Non-pigmented ciliary epithelial cell (primary cell): ENCODE data around the gene DOCK9.
"Not testable (repeated sequence)": the region's sequence is repeated elsewhere in the genome, so short reads cannot be mapped to it uniquely, and the experiment has no call there.

ENCODE experiments used
- DNase-seq: peaks from one replicate; pipeline ENCODE4 v3.0.0-alpha.2; 2010; ENCODE audit warnings: low read depth

Gene DOCK9

DNA sequence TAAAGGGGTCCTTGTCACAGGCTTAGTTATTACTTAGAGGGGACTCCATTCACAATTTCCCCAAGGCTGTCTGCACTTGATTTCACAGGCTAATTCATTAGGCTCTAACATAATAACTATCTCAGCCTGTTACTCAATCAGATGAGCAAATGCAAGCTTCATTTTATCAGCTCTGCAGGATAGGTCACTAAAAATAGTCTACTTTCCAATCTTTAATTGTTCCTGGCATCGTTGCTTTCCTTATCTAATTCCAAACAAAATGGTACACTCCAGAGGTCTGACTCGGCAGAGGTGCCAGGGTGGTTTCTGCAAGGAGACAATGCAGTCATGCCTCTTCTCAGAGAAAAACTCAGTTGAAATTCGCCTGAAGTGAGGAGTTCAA lies 155.6 kb downstream of the DOCK9 start:
- DNase-seq = peak; percentile 13

DNA sequence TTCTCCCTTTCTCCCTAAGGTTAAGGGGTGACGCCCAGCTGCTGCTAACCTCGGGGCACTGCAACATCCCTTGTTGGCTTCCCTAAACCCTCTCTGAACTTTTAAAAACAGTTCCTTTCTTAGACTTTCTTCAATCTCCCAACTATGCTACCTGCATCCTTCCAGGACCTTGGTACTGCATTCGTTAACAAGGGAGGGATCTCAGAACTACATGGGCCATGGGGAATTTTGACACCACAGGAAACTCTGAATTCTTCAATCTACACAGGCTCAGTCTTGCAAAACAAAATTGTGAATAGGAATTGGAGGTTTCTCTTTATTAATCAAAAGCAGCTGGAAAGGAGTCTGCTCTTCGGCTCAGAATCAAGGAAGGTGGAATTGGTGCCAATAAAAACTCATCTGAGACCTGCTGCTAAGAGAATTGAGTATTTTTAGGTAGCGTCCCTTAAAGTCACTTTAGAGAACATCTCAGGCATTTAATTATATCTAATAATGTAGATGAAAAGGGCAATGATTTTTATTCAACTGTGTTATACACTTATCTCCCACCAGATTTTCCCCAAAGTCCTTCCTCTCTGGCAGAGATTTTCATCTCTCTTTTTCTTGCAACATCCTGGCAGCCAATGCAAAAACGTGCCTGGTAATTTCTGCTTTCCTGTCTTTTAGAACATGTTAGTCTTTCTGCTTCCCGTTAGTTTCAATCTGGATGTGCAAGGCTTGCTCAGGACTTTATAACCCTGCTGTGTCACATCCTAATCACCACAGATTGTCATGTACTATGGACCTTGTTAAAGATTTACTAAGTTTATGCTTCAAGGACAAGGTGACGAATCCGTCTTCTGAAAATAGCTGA lies 156.3 kb downstream of the DOCK9 start:
- no peak for DNase-seq

DNA sequence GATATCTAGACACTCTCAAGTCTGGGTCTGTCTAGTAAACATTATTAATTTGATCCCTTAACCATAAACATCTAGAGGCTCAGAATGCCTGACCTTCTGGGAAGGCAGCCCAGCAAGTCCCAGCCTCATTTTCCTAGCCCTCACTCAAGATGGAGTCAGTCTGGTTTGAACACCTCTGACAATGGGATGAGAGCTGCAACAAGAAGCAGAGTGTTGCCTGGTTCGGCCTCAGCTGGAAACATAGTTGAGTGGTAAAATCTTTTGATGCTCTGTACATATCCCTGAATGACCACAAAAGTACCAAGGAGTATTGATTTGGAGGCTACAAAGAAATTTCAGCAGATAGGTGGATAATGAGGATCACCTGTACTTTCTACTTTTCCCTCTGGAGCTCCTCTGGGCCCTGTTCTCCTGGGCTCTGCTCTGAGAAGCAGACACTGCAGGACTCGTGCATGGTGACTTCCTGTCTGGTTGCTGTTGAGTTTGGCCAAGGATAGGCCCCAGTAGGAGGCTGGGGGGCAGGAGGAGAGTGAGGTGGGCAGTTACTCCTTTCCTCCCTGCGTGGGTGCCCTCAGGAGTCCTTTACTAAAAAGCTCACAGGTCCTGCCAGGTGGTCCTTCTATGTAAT lies 157.0 kb downstream of the DOCK9 start:
- no peak for DNase-seq

DNA sequence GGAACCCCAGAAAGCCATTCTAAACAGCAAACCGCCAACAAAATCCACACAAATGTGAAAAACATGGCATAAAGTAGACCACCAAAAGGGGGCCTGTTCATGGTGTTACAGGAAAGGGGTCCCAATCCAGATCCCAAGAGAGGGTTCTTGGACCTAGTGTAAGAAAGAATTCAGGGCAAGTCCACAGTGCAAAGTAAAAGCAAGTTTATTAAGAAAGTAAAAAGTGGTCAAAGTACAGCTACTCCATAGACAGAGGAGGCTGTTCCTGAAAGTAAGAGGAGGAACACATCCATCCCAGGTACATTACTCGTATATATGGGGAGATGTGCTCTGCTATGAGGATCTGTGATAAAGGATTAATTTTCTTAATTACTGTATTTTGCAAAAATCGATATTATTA lies 157.6 kb downstream of the DOCK9 start:
- DNase-seq = no peak

DNA sequence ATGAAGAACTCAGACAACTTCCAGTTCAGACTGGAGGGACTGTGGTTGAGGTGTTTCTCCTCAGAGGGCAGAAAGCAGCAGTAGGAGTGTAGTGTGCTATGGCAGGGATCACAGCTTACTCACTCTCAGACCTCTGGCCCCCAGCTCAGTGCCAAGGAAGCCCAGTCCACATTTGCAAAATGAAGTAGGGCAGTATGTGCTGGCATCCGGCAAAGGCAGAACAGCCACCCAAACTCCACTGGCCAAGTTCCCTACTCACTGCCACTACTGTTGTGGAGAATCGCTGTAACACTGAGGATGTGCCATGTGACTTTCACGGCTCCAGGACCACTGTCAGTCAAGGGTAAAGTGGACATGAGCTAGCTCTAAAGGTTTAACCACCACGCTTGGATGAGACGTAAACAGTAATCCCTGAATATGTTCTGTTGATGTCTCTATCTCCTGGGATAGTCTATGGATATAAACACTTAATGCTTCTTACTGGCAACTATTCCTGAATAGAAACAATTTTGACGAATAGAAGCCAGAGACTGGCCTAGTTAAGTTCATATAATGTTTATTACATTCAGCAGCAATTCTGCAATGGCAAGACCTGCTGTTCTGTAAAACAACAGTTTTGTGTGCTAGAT lies 158.4 kb downstream of the DOCK9 start:
- DNase-seq = no peak

DNA sequence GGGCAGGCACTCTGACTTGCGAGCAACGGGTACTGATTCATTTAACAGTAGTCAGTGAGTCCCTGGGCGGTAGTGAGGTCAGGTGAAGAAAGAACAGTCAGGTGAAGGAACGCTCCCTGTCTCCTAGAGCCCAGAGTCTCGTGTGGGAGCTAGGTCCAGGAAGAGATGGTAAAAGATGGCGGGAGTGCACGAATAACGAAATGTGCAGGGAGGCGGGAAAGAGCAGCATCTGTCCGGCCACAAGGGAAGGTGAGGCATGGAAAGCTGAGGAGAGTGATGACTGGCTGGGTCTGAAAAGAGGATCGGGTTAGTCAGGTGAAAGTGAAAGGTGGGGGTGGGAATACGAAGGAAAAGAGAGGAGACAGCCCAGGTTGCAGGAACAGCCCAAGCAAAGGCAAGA lies 161.5 kb downstream of the DOCK9 start:
- no peak for DNase-seq

DNA sequence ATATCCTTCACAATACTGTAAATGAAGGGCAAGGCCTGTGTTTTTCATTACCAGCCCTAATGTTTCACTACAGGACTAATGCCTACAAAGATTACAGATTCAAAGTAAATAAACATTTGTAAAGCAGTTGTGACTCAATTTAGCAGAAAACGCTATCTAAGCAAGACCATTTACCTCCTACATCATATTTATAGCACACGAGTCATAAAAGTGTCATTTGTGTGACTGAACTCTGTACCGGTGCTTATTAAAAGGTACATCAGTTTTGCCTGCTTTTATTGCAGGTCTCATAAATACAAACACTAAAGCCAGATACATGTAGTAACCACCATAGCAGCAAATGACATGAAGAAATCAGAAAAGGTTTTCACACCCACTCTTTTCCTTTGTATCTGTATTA lies 163.9 kb downstream of the DOCK9 start:
- no peak for DNase-seq

DNA sequence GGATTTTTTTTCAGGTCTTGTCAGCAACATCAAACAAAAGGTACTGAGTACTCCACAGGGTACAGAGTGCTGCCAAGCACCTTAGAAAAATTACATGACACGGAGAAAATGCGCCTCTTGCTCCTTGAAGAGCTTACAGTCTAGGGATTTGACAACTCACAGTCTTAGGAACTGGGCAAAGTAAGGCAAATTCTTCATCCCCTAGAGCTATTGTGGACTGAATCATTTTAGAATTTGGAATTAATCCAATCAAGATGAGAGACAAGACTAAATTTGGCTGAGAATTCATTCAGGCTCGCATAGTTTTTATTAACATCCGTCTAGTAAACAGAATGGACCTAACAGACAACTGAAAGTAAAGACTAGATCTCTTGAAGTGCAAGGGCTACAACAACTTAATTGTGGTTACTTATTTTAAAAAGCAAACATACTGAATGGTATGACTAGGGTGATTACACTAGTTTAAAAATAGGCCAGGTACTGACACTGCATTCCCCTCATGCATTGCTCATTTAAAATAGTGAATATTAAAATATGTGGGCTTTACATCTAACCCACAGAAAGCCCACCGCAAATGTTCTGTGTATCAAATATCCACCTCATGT lies 165.6 kb downstream of the DOCK9 start:
- DNase-seq = not testable (repeated sequence)

DNA sequence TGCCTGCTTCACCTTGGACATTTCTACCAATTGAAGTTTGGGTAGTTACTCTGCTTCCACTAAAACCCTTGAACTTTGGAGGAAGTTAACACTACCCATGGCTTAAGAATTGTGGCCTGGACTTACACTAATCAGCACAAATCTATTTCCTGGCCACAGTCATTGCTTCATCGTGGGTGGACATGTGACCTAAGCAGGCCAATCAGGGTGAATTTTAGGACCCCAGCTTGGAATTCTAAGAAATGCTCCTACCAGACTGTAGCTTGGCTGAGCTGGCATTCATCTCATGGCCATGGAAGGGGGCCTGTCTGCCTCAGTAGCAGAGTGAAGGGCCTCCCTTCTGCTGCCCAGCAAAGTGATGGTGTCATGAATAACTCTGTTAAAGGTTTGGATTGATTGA lies 167.1 kb downstream of the DOCK9 start:
- no peak for DNase-seq

DNA sequence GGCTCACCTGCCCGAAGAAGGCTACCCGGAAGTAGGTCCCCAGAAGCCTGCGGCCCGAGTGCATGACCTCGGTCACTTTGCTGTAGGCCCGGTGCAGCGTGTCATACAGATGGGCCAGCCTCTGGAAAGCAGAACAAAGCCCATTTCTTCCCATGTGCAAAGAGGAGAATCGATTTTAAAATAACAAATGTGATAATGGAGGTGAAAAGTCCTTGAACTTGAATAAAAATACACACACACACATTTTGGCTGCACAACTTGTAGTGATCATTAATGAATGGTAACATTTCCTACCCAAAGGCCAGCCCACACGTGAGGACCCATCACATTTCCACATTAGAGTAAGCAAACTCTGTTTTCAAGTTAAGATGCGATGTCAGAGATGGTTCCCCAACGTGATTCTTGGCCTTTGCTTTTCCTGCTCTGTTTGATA lies 168.5 kb downstream of the DOCK9 start:
- no peak for DNase-seq

DNA sequence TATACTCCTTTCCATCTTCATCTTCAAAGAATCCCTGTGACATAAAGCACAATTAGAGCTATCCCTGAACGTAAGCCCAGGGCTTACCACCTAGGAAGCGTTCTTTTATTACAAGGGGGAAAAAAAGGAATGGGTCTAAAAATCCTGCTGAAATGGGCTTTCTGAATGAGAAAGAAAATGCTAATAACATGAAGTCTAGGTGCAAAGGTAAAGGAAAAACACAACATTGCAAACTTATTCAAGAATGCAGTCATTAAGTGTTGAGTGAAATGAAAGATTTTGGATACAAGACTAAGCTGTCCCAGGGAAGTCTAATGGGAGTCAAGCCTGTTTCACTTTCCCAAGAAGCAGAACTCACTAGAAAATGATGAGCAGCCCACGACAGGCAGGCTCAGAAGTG lies 170.1 kb downstream of the DOCK9 start:
- DNase-seq = no peak

DNA sequence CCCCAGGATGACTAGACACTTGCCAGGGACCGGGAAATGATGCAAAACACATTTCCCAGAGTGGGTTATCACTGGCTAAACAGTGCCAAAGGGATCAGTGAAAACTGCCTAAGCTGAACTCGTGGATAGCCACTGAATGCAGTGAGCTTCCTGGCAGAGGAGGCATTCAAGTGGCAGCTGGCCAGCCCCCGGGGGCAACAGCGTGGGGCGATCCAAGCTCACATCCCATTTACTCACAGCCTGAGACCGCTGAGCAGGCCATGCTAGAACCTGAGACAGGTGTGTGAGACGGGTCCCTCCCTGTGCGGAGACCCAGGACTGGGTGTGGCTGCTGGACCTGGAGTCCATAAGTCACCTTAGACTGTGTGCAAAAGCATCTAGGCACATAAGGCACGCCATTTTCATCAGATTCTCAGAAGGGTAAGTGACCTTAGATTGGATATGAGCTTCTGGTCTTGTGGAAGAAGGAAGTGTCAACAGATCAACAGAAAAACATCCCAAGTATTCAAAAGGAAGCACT lies 173.5 kb downstream of the DOCK9 start:
- no peak for DNase-seq

DNA sequence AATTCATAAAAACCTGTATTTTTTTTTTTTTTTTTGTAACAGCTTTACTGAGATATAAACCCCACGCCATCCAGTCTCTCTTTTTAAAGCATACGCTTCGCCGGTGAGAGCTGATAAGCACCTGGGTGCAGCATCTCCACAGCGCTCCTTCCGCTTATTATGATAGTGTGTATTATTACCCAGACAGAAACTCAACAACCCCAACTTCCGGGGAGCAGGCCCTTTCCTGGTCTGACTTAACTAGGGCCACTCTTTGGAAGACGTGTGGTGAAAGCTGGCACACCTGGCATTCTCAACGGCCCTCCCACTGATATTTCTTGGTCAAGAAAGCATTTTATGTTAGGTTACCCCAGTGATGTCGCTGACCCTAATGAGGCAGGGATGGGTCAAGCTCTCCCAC lies 173.9 kb downstream of the DOCK9 start:
- no peak for DNase-seq

DNA sequence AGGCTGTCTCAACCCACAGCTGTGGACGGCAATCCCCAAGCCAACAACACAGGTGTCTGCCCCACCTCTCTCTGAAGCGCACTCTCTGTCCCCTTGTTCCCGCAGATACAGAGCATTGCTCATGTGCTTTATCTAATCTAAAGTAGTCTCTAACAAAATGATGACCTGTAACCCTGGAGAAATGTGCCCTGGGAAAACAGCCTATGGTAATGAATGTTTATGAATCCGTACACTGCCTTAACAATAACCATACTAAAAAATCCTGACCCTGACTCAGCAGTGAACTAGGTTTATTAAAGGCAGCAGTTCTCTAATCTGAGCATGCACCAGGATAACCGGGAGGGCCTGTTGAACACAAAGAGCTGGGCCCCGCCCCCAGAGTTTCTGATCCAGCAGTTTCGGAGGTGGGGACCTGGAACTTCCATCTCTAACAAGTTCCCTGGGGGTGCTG lies 174.7 kb downstream of the DOCK9 start:
- no peak for DNase-seq

DNA sequence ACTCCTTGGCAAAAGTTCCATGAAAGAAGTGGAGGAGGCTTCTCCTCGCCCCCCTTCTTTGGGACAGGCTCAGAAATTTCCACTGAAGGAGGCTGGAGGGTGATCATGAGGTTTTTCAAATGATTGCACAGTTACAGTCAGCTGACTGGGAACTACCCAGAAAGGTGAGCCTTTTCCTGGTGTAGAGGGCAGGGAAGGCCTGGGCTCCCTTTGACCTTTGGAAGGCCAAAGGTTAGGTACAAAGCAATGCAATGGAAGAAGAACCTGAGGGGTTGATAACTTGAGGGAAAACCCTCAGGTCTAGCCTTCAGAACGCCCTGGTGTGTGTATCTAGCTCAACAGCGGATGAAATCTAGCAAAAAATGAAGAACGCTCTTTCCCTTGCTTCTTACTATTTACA lies 175.3 kb downstream of the DOCK9 start:
- DNase-seq = no peak

DNA sequence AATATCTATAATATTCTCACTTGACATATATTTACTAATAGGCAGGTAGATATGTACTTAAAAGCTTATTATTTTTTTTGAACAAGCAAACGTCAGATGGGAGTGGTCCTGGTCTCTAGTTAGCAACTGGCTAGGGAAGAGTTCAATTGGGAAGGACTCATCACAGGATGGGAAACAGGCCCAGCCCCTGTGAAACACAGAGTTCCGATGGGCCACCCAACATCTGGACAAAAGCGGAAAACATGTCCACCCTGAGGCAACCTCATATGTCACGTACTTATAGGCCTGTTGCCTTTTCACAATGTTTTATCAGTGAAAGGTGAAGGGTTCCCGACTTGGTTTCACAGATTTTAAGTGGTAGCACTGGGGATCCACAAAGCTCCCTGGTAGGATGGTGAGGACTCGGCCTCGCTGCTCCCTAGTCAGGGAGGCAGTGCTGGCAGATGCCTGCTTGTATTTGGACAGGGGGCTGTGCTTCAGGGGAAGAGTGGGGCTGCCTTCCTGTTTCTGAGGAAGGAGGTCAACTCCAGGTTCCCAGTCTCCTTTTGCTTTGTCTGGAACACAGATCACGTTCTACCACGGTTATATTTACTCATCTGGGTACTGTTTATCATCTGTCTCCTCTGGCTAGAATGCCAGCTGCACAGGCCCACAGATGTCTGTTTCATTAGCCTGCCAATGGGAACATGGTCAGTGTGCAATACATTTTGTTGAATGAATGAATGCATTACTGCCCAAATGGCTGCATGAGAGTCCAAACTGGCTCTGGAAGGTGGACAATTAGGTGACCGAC lies 176.0 kb downstream of the DOCK9 start:
- no peak for DNase-seq

DNA sequence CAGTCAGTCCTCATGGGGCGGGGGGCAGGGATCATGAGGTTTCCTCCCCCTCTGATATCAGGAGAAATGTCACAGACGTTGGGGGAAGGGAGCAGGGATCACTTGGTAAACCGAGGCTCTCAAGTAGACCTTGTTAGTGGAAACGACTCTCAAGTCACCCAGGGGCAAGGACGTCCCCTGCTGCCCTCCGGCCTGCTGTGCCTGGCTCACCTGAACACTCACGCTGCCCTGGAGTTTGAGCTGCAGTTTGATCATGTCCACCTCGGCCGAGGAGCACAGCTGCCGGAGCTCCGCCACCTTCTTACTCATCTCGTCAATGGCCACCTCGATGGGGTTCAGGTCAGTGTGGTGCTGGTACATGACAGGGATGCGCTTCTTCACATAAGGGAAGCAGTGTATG lies 177.8 kb downstream of the DOCK9 start:
- DNase-seq = no peak

DNA sequence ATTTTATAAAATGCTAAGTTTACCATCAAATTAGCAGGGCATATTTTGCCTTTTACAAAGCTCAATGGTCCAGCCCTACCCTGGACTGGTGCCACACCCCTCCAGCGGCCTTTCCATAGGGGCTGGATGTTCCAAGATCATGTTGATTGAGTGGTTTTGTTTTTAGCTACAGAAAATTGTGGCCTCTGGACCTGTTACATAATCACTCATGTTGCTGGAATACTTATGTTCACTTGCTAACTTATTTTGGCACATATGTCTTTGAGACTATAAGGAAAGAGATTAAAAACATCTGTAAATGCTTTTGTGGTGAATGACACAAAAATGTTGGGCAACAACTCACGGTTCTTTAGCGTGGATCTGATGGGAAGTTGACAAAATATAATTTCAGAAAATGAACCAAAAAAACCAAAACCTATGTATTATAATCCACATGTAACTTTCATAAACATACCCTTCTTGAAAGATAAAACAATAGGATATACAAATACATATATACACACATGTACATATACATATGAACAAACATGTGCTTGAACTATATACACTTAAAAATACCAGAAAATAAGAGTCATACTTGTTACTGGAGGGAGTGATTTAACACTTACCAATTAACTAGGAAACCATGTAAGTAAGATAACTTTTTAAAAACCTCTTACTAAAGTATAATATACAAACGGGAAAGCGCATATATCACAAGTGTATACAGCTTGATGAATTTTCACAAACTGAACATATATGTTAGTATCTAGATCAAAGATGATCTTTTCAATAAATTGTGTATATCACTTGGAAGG lies 178.8 kb downstream of the DOCK9 start:
- DNase-seq = no peak

DNA sequence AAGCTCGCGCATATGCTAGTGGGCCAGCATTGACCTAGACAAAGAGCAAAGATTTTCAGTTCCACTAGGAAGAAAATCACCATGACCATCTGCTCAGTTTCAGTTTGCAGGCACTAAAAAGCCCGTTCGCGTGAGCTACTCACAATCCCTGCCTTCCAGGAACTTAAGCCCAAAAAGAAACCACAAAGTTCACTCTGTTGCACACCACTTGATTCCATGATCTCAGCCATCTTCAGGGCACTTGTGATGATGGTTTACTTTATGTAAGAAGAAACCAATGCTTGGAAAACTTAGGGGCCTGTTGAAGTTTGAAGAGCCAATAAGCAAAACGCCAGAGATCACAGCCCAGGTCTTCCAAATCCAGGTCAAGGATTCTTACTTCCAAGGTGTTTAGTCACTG lies 180.4 kb downstream of the DOCK9 start:
- no peak for DNase-seq

DNA sequence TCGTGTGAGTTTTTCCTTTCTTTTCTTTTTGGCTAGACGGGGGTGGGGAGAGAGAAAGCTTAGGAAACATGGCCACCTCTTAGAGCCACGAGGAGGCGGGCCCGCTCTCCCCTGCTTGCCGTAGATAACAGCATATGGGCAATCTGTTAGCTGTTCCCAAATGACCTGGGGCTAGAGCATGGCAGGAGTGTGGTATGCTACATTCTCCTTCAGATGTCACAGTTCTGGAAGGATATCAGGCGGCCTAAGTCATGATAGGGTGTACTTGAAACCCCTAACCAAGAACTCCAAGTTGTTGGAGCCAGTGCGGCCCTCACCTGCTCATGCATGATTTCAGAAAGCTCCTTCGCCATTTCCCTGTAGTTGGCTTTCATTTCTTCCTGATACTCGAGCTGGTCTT lies 181.1 kb downstream of the DOCK9 start:
- DNase-seq = no peak

DNA sequence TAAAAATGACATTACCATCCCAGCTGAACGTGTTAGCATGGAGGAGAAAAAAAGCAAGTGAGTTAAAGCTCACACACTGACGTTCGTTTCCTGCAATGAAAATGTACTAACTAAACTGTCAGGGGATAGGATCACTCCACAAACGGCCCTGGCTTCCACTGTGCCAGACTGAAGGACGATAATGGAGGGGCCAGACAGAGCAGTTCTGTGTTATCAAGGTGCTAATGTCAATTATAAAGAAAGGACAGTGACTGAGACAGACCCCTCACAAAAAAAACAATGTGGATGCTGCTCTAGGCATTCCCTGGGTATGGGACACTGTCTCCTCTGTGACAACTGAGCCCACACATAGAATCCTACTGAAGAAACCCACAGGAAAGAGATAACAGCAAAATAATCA lies 181.7 kb downstream of the DOCK9 start:
- DNase-seq = no peak
